Renal cortex interstitium (tissue), 11 donors: ENCODE data around the gene LATS1. TPM values are rescaled to one million over a fixed set of nuclear protein-coding genes. Genes with fewer than 3 reads are reported as not detected.

Experiments used
- DNase-seq, 11 donors: peaks; one replicate each; pipeline ENCODE4 v3.0.0-alpha.2; 2013; ENCODE audit warnings: low read depth in 9 of 11, low spot score in 4 of 11; ENCODE audit errors: extremely low read depth in 1 of 11
- polyA plus RNA-seq, 3 donors: library from polyadenylated mRNA; unstranded; fragments of 120-200 nt; gene quantifications; one replicate each; pipeline ENCODE4 v1.2.1, GENCODE V29; 2013; ENCODE audit not compliant: insufficient read length in 3 of 3

LATS1 gene
- polyA plus RNA-seq, 3 donors: 28.8 to 38.0 (median 31.7) TPM

- no peak for DNase-seq
Observed at GRCh38 chr6:149615805-149616204, 102.1 kb downstream of the LATS1 start.

- no peak for DNase-seq
Observed at GRCh38 chr6:149614337-149614736, 103.6 kb downstream of the LATS1 start.

GRCh38 chr6:149608381-149608982 is 109.4 kb downstream of the LATS1 start:
- DNase-seq: no peak

Other genes starting within 250 kb of the LATS1 start
- gene ZC3H12D, start 233.1 kb downstream of the LATS1 start, polyA plus RNA-seq: under 1 TPM; 0.29 to 0.62 (median 0.51) TPM
- gene PPIL4, start 172.1 kb downstream of the LATS1 start, polyA plus RNA-seq: 10 to 100 TPM; 53.2 to 66.6 (median 59.4) TPM
- gene GINM1, start 151.7 kb downstream of the LATS1 start, polyA plus RNA-seq: 100 to 1,000 TPM in 1 of 3 donors, 10 to 100 TPM in 2; 85.5 to 104 (median 90.7) TPM
- gene KATNA1, start 69.4 kb downstream of the LATS1 start, polyA plus RNA-seq: 10 to 100 TPM; 27.9 to 30.3 (median 29.4) TPM
- gene NUP43, start 28.4 kb upstream of the LATS1 start, polyA plus RNA-seq: 10 to 100 TPM; 42.0 to 47.8 (median 46.7) TPM
- gene PCMT1, start 31.6 kb upstream of the LATS1 start, polyA plus RNA-seq: 10 to 100 TPM; 78.5 to 94.1 (median 90.9) TPM
- gene LRP11, start 146.3 kb upstream of the LATS1 start, polyA plus RNA-seq: 10 to 100 TPM; 31.6 to 35.6 (median 34.0) TPM
- gene RAET1E, start 180.0 kb upstream of the LATS1 start, polyA plus RNA-seq: under 1 TPM; 0.20 to 0.50 (median 0.30) TPM
- 1 to 10 TPM; 1.2 to 1.7 (median 1.6) TPM for gene RAET1G, start 205.0 kb upstream of the LATS1 start, polyA plus RNA-seq
- gene ULBP2, start 223.9 kb upstream of the LATS1 start, polyA plus RNA-seq: 1 to 10 TPM in 1 of 3 donors, under 1 TPM in 2; 0.72 to 1.0 (median 0.75) TPM
- 1 to 10 TPM; 1.6 to 2.1 (median 1.9) TPM for gene ULBP1, start 245.8 kb upstream of the LATS1 start, polyA plus RNA-seq